ELR (cell line): ENCODE data around the gene DPP4.
A peak's percentile ranks its signal among the peaks of the same experiment; 100 is the strongest.

Experiments
- DNase-seq: peaks from one replicate; pipeline ENCODE4 v3.0.0-alpha.2; 2015; ENCODE audit warnings: low read depth

Gene DPP4

GRCh38 chr2:162073888-162074631, at the start of gene DPP4:
DPP4 (minus strand) TSS chr2:162074215; CDS start chr2:162073981, 234 bp downstream.
- peak; percentile 70 for DNase-seq

DNA sequence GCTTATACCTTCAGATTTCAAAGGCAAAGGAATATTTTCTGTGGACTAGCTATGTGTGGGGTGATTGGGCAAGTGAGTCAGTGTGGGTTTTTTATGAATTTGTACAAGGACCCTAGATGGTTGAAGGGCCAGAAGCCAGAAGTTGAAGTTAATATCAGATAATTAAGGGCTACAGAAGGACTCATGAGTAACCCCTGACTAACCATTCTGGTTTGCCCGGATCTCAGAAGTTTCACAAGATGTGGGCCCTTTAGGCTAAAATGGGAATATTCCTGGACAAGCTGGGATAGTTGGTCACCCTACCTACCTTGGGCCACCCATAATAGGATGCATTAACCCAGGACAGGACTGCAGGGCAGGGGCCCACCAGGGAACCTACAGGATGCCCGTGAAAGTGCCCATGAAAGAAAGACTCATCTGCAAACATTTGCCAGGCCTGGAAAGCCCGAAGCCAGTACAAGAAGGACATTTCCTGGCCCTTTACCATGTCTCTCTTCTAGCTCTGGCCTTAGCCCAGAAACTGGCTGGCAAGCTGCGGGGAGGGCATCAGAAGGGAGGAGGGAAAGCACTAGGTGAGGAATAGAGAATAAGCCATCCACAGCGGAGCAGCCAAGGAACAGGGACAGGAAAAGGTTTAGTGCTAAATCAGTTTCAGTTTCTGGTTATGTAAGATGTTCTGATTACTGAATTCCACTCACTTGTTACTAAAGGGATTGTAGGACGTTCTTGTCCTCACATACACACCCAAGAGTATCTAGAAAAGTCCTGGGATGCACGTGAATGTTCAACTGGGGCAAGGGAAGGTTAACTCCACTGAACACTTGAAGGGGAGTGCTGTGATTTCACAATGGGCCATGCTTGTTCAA, 44.4 kb upstream of the DPP4 start:
- peak; percentile 83 for DNase-seq

GRCh38 chr2:162116352-162116751, 42.3 kb upstream of the DPP4 start:
- no peak for DNase-seq

DNA sequence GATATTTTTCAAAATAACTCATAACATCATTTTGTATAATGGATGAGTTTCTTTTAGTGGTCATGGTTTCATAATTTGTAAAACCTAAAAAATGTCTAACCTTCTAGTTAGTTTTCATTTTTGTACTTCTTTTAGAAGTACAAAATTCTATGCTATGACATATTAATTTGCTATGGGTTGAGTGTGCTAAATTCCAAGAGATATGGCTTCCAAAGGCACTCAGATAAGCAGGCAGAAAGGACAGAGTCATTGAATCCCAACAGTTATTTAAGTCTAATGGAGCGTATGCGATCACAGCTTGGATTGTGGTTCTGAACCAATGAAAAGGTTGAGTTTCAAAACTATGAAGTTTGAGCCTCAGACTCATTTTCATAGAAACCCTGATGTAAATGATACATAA, 41.1 kb upstream of the DPP4 start:
- no peak for DNase-seq

DNA sequence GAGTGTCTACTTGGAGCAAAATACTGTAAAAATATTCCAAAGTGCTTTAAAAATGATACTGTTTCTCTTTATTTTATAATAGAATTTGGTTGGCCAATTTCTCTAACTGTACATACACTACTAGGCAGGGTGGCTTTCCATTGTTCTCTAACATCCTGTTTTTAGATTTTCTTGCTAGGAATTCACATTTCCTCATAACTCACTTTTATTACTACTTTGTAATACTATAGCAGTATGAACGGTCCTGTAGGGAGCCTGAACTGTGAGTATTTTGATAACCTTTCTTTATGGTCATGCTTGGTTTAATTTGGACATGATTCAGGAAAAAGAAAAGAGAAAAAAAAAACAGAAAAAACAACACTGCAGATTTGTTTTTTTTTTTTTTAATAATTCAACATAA, 40.3 kb upstream of the DPP4 start:
- DNase-seq: no peak

- peak; percentile 54 for DNase-seq
These were observed 39.8 kb upstream of the DPP4 start for GRCh38 chr2:162113776-162114168.

DNA sequence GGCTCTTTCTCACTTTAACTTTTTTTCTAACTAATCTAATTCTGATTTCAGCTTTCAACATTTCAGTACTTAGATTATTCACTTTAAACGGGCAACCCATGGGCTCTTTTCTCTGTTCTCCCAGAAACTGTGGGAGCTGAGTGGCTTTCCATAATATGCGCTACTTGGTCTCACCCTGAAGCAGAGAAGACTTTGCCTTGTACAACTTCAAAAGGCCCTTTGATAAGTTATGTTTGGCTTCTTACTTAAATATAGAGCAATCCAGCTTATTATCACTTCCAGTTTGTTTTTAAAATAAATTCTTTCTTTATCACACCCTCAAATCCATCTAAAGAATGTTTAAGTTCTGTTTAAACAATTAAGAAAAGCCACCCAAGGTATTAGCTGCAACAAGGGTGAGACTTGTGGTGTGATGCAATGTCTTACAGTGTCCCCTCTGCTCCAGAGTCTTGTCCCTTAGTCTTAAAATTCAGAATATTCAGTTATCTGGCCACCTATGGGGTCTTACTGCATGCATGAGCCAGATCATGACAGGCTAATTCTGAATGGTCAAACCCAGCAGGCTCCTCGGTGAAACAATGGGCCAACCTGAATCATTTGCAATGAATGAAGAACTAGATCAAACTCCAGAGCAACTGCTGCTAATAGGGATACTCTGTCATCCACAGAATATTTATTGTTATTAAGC, 39.2 kb upstream of the DPP4 start:
- DNase-seq: no peak

- no peak for DNase-seq
These were observed 38.2 kb upstream of the DPP4 start for GRCh38 chr2:162111958-162112850.

DNA sequence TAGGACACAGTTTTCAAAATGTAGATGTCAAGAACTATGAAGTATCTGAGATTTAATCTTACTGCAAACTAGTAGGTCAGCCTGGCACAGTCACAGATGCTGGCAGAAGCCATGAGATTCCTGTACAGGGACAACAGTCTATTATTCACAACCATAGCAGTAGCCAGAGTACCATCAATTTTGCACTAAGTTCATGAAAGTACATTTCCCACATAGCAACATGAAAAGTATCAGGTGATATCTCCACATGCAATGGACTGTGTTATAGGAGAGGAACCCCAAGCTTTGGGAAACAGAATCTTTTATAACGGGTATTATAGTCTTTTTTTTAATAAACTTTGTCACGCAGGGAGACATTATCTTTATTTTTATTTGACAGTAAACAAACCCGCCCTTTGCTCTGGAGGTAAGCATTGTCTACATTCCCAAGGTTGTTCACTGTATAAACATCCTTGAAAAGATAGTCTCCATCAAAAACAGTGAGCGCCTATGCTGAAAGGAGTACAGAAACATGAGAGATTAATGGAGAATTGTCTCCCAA, 33.4 kb upstream of the DPP4 start:
- DNase-seq: no peak

GRCh38 chr2:162106746-162107145, 32.7 kb upstream of the DPP4 start:
- no peak for DNase-seq

- no peak for DNase-seq
These were observed 32.1 kb upstream of the DPP4 start for GRCh38 chr2:162106146-162106551.

DNA sequence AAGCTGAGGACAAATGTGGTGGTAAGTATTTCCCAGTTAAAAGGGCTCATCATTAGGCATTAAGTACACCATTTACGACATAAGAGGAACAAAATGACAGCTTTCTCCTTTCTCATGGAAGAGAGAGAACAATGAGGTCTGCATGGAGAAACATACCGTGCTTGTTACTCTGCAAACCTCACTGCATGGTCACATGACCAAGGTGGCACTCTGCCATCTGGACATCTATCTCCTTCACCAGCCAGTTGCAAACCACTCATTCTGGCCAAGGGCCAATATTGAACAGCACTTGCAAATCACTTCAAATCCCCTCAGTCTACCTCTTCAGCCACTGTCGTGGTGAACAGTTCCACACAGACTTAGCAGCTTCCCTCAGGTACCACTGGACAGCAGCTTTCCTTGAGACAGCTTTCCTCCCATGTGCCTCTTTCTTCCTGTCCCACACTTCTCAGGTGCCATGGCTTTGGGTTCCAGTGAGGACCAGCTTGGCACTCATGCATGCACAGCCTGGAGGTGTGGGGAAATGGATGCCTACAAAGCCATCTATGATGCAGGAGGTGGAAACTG, 29.5 kb upstream of the DPP4 start:
- DNase-seq: no peak

DNA sequence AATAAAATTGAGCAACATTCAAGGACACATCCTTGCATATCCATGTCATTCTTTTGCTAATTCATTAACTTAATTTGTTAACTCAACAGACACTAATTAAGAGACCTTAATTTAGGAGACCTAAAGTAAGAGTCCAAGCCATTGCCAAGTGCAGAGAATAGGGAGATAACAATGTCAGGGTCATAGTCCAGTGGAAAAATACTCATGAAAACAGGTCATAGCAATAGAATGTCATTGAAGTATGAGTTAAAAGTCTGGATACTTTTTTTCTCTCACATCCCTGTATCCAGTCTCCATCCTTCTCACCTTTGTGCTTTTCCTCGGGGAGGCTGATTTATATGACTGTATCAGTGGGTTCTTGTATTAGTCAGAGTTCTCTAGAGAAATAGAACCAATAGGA, 26.6 kb upstream of the DPP4 start:
- DNase-seq: no peak

DNA sequence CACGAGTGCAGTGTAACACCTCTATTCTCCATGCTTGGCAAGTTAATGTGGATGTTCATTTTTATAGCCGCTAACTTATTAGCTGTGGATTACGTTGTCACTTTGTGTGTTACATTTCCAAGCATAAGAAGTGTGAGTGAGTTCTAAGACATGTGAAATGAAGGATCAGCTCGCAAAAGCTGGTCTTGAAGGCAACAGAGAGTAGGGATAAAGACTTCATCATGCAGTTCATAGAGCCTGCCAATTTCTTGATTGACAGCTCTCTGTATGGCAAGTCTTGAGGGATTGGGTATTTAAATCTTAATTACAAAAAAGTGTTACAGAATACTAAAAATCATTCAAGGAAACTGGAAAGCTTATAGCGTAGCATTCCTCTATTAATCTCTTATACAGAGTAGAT, 25.8 kb upstream of the DPP4 start:
- no peak for DNase-seq

DNA sequence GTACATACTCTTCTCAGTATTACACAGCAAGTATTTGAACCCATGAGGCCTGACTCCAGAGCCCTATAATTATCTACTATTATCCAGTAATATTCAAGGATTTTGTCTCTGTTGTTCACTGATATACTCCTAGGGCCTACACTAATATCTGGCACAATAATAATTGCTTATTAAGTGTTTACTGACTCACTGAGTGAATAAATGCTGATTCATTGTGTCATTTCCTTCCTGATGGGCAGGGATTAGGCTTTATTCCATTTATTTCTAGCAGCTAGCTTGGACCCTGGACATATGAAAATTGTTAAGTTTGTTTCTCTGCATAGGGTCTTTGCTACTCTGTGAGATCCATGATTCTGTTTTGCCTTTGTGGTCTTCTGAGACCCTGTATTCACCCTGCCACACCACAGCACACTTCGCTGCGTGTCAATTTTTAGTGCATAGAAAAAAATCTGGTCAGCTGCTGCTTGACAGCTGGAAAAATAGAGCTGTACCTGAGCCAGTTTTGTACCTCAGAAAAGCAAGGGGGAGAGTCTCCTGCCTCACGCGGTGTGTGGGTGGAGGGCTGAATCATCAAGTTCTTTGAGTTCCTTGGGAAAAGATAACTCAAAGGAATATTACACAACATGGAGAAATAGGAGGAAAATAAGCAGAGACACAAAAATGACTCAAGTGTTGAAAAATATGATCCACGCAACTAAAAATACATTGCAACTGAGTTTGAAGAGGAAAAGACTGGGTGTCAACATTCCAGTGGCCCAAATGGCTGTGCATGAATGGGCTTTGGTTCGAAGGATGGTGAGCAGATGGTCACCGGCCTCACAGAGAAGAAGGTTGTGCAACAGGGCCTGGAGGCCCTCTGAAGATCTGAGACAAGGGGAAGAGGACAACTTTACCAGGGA, 18.9 kb upstream of the DPP4 start:
- peak; percentile 94 for DNase-seq

- DNase-seq: no peak
These were observed 18.0 kb upstream of the DPP4 start for GRCh38 chr2:162092008-162092390.

GRCh38 chr2:162091325-162092007, 17.5 kb upstream of the DPP4 start:
- DNase-seq: peak; percentile 63

DNA sequence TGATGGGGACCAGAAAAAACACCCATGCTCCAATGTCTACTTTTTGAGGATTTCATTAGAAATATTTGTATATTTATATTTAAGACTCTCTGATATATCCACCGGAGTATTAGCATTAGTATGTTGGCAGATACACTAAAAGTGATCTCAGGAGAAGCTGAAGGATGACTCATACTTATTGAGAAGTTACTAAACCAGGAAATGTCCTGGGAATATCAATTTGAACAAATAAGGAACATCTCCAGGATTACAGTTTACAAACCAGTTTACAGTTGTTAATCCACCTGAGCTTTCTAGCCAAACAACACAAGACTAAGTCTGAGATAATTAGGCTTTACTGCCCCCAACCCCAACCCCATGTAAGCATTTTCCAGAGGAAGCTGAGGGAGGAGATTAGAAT, 16.1 kb upstream of the DPP4 start:
- peak; percentile 79 for DNase-seq

DNA sequence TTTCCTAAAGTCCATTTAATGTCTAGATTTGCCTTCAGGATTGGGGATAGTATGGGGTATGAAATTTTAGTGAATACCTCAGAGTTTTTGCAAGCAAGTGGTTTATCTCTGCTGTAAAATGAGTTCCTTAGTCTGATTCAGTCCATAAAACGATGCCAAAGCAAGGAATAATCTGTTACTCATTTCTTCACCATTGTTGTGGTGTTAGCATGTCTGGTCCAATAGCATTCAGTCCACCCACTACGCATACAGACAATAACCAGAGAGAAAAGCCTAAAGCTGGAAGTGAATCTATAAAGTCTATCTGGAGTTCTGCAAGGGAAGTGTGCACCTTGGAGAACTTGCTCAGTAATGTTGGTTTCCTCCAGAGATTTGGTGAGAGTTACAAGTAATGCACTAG, 12.9 kb upstream of the DPP4 start:
- peak; percentile 66 for DNase-seq
